ENCODE data around the gene DIO1.
"Not testable (repeated sequence)": the region's sequence is repeated elsewhere in the genome, so short reads cannot be mapped to it uniquely, and the experiment has no call there.

The DIO1 gene

DNA sequence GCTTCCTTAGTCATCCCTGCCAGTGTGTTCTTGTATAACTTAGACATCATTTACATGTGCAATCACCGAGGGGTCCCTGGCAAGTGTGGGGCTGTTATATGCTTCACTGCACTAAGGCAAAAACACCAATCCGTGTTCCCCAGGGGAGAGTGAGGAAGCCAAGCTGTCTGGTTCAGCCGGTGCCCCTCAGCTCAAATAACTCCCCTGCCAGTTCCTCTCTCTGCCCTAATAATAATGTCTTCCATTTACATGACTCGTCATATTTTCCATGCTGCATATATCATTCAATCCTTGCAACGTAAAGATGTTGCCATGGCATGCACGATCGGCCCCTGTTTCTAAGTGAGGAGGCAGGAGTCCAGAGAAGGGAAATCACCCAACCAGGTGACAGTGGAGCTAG lies 31.5 kb upstream of the DIO1 start:
- Histone ChIP-seq H3K36me3 (replicated peaks) (peaks cover 14% of the 10 kb centered on the region), H3K4me3 (ENCODE audit: low read depth, low read length) (no peak overlapping the region), H3K27me3 (replicated peaks) (no peaks in the 10 kb centered on the region), H3K27ac (no peak overlapping the region)
- no peak for DNase-seq
- in situ Hi-C loops (cut with HindIII; ENCODE audit: low pct_ligation_motif_present, low sequenced_read_pairs): no loop called here
- TF ChIP-seq, protein P1, sequence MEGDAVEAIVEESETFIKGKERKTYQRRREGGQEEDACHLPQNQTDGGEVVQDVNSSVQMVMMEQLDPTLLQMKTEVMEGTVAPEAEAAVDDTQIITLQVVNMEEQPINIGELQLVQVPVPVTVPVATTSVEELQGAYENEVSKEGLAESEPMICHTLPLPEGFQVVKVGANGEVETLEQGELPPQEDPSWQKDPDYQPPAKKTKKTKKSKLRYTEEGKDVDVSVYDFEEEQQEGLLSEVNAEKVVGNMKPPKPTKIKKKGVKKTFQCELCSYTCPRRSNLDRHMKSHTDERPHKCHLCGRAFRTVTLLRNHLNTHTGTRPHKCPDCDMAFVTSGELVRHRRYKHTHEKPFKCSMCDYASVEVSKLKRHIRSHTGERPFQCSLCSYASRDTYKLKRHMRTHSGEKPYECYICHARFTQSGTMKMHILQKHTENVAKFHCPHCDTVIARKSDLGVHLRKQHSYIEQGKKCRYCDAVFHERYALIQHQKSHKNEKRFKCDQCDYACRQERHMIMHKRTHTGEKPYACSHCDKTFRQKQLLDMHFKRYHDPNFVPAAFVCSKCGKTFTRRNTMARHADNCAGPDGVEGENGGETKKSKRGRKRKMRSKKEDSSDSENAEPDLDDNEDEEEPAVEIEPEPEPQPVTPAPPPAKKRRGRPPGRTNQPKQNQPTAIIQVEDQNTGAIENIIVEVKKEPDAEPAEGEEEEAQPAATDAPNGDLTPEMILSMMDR (IDR thresholded peaks at IDR 0.05; ENCODE audit: low read depth, low read length, missing control alignments): no peak

DNA sequence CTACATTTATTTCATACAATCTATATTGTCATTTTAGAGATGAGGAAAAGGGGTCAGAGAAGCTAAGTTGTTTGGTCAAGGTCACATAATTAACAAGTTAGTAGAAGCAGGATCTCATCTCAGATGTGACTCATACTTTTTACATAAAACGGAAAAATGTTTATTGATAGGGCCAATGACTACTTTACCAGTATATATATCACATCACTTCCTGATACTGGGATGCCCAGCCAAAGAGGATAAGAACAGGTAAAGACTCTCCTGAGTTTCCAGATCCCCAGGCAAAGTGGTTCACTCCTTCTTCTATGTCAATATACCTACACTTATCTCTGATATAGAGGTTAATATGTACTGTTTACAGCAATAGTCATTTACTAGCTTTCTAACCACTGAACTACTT lies 25.4 kb upstream of the DIO1 start:
- in situ Hi-C loops (cut with HindIII; ENCODE audit: low pct_ligation_motif_present, low sequenced_read_pairs): no loop called here
- TF ChIP-seq, protein P1 (IDR thresholded peaks at IDR 0.05; ENCODE audit: low read depth, low read length, missing control alignments): no peak
- Histone ChIP-seq H3K4me3 (ENCODE audit: low read depth, low read length) (no peak overlapping the region), H3K36me3 (replicated peaks) (peaks cover 20% of the 10 kb centered on the region), H3K27me3 (replicated peaks) (no peaks in the 10 kb centered on the region), H3K27ac (no peak overlapping the region)
- no peak for DNase-seq

DNA sequence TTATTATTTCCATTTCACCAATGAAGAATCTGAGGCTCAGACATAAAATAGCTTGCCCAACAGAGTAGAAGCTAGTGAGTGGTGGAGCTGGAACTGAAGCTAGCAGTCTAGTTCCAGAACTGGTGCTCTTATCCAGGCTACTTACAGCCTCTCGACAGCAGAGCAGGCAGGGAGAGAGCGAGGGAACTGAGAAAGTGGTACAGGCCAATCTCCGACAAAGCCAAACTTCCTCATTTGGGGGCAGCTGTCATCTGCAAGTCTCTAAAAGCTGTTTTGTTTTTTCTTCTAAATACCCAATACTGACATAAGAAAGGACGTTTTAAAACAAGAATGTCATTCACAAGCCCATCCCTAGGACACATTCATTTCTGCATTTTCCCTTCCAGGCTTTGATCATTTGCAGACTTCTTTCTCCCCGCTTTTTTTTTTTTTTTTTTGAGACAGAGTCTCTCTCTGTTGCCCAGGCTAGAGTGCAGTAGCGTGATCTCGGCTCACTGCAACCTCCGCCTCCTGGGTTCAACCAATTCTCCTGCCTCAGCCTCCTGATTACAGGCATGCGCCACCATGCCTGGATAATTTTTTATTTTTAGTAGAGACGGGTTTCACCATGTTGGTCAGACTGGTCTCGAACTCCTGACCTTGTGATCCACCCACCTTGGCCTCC lies 24.4 kb upstream of the DIO1 start:
- no peaks in the 10 kb centered on the region for H3K27me3 ChIP-seq (replicated peaks)
- TF ChIP-seq, protein P1 (IDR thresholded peaks at IDR 0.05; ENCODE audit: low read depth, low read length, missing control alignments): no peak
- no peak for DNase-seq
- no peak overlapping the region for H3K4me3 ChIP-seq (ENCODE audit: low read depth, low read length)
- in situ Hi-C loops (cut with HindIII; ENCODE audit: low pct_ligation_motif_present, low sequenced_read_pairs): no loop called here
- peaks cover 20% of the 10 kb centered on the region for H3K36me3 ChIP-seq (replicated peaks)
- H3K27ac ChIP-seq: no peak overlapping the region

DNA sequence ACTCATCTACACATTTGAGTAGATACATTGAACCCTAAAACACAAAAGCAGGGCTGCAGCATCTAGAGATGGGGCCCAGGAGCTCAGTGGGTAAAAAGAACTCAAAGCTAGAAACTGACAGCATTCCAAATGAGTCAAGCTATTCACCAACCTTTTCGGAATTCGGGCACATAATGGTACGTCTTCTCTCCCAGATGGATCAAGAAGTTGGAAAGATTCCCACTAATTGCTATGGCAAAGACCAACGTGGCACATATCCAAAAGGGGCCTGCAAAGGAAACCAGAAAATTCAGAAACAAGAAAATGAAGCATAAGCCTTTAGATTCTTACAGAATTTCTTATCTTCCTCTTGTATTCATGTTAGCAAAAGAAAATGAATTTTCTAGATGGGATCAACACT lies 22.8 kb upstream of the DIO1 start:
- in situ Hi-C loops (cut with HindIII; ENCODE audit: low pct_ligation_motif_present, low sequenced_read_pairs): no loop called here
- no peak overlapping the region for H3K4me3 ChIP-seq (ENCODE audit: low read depth, low read length)
- H3K36me3 ChIP-seq (replicated peaks): peaks cover 24% of the 10 kb centered on the region
- no peak overlapping the region for H3K27ac ChIP-seq
- DNase-seq: no peak
- no peaks in the 10 kb centered on the region for H3K27me3 ChIP-seq (replicated peaks)
- TF ChIP-seq, protein P1 (IDR thresholded peaks at IDR 0.05; ENCODE audit: low read depth, low read length, missing control alignments): no peak

DNA sequence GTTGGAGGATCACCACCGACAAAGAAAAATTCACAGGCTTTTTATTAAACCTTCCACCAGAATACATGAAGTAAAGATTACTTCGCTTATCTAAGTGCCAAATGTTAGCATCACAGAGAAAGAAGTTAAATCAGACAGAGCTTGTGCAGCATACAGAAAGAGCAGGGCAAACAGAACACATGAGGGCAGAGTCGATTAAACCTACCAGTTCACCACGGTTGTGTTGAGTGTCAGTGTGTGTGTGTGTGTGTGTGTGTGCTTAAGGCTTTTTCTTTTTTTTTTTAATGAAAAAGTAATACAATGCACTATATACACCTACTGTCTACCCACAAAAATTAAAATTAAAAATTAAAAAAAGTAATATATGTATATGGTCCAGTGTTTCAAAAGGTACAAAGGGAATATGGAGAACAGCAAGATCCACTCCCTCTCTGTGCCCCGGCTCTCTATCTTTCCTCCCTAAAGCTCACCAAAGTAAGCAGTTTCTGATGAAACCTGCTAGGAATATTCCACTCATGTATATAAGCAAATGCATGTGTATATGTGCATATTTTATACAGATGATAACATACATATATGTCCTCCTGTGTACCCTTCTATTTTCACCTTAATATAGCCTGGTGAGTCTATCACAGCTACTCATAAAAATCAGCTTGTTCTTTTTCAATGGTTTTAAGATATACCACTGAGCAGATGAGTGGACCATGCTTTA lies 22.1 kb upstream of the DIO1 start:
- H3K36me3 ChIP-seq (replicated peaks): peaks cover 25% of the 10 kb centered on the region
- no peak for DNase-seq
- in situ Hi-C loops (cut with HindIII; ENCODE audit: low pct_ligation_motif_present, low sequenced_read_pairs): no loop called here
- no peaks in the 10 kb centered on the region for H3K27me3 ChIP-seq (replicated peaks)
- H3K27ac ChIP-seq: no peak overlapping the region
- TF ChIP-seq, protein P1 (IDR thresholded peaks at IDR 0.05; ENCODE audit: low read depth, low read length, missing control alignments): no peak
- H3K4me3 ChIP-seq (ENCODE audit: low read depth, low read length): no peak overlapping the region

DNA sequence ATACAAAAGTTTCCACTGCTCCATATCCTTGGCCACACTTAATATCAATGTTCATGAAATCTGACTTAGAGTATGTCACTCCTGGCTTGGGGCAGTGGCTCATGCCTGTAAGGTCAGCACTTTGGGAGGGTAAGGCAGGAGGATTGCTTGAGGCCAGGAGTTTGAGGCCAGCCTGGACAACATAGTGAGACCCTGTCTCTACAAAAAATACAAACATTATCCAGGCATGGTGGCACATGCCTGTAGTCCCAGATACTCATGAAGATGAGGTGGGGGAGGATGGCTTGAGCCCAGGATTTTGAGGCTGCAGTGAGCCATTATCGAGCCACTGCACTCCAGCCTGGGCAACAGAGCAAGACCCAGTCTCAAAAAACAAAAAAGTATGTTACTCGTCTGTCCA lies 18.8 kb upstream of the DIO1 start:
- H3K27me3 ChIP-seq (replicated peaks); in situ Hi-C loops (cut with HindIII; ENCODE audit: low pct_ligation_motif_present, low sequenced_read_pairs); H3K27ac ChIP-seq; H3K4me3 ChIP-seq (ENCODE audit: low read depth, low read length); DNase-seq: not testable (repeated sequence)
- H3K36me3 ChIP-seq (replicated peaks): peaks cover 34% of the 10 kb centered on the region
